Bronchial epithelial cell (primary cell): ENCODE measurements around the gene PDE6C. TPM values are rescaled to one million over a fixed set of nuclear protein-coding genes. Genes with fewer than 3 reads are reported as not detected.

ENCODE experiments used
- DNase-seq: peaks from one replicate; pipeline ENCODE4 v3.0.0-alpha.2; 2010; ENCODE audit warnings: low read depth
- FAIRE-seq: peaks from 2 replicates; lab custom pipeline; 2011; peaks lifted over from hg19 to GRCh38; lab: Jason Lieb, UNC
- H3K27me3 ChIP-seq: 2 replicates; pipeline ENCODE4 v1.5.1; 2011; ENCODE audit warnings: low read length; ENCODE audit not compliant: control insufficient read depth, insufficient read depth
- H3K36me3 ChIP-seq: 2 replicates; pipeline ENCODE4 v1.5.1; 2011; ENCODE audit warnings: low read length; ENCODE audit not compliant: control insufficient read depth, insufficient read depth
- H3K4me3 ChIP-seq: 2 replicates; pipeline ENCODE4 v1.5.1; 2011; ENCODE audit warnings: mild to moderate bottlenecking, low read depth, low read length, control low read depth
- CTCF ChIP-seq: IDR thresholded peaks from 2 replicates; pipeline ENCODE4 v1.5.1; 2011; ENCODE audit warnings: mild to moderate bottlenecking, moderate library complexity, low read length, control low read depth, inconsistent platforms; ENCODE audit not compliant: insufficient read depth, severe bottlenecking
- total RNA-seq: library from RNA; depleted of rRNA; stranded (reverse); fragments of >200 nt; gene quantifications from 2 replicates; pipeline ENCODE4 v1.2.1, GENCODE V29; 2014

The PDE6C gene
- not detected in 2 replicates for total RNA-seq

- H3K27me3 ChIP-seq, result peaks cover 4% of the 10 kb centered on the region
- TF ChIP-seq CTCF, result no peak
- DNase-seq (no peak), FAIRE-seq (no peak)
- H3K36me3 ChIP-seq, result no peaks in the 10 kb centered on the region
- no peak within 1 kb of the TSS for H3K4me3 ChIP-seq
These were observed at the start of gene PDE6C for GRCh38 chr10:93612311-93612710. Gene PDE6C, plus strand, starts transcription at chr10:93612537. Its CDS starts 189 bp downstream, at chr10:93612726.

- TF ChIP-seq CTCF, result no peak
- DNase-seq (no peak), FAIRE-seq (no peak)
- Histone ChIP-seq H3K4me3 (no peak overlapping the region), H3K36me3 (no peaks in the 10 kb centered on the region), H3K27me3 (peaks cover 33% of the 10 kb centered on the region)
These were observed 46.9 kb upstream of the PDE6C start for GRCh38 chr10:93565446-93565845.

GRCh38 chr10:93566435-93567276 is 45.7 kb upstream of the PDE6C start, which contains the start of gene FFAR4:
Gene FFAR4, plus strand, starts transcription at chr10:93566665. Its CDS starts 56 bp downstream, at chr10:93566721.
- no peak within 1 kb of the TSS for H3K4me3 ChIP-seq

GRCh38 chr10:93567277-93568104 is 44.8 kb upstream of the PDE6C start:
- Histone ChIP-seq H3K27me3 (peaks cover 36% of the 10 kb centered on the region), H3K36me3 (no peaks in the 10 kb centered on the region), H3K4me3 (no peak overlapping the region)
- TF ChIP-seq CTCF, result no peak
- DNase-seq, result no peak
- FAIRE-seq, result no peak

More at GRCh38 chr10:93566435-93567276, 45.7 kb upstream of the PDE6C start, which contains the start of gene FFAR4:
- Histone ChIP-seq H3K36me3 (no peaks in the 10 kb centered on the region), H3K27me3 (peaks cover 33% of the 10 kb centered on the region)
- TF ChIP-seq CTCF, result no peak
- DNase-seq (no peak), FAIRE-seq (no peak)

- Histone ChIP-seq H3K27me3 (peaks cover 36% of the 10 kb centered on the region), H3K4me3 (no peak overlapping the region), H3K36me3 (no peaks in the 10 kb centered on the region)
- TF ChIP-seq CTCF, result no peak
- FAIRE-seq (no peak), DNase-seq (no peak)
These were observed 44.3 kb upstream of the PDE6C start for GRCh38 chr10:93568105-93568390.
